Right lobe of liver (tissue), 6 donors: ENCODE measurements around the gene MALAT1. TPM values are rescaled to one million over a fixed set of nuclear protein-coding genes. Genes with fewer than 3 reads are reported as not detected.

ENCODE experiments used
- ATAC-seq, 4 donors: fragments of 200-7000 bp; cut with Tn5 transposase; one replicate each; pipeline ENCODE4 v1.9.1; 2020; ENCODE audit warnings: mild to moderate bottlenecking in 4 of 4, moderate library complexity in 4 of 4
- DNase-seq, 3 donors: peaks; one replicate each; pipeline ENCODE4 v3.0.0-alpha.2; 2020
- H3K27ac ChIP-seq, 3 donors: fragments of 200-600 bp; one replicate each; pipeline ENCODE4 v1.8.0; 2022
- H3K27me3 ChIP-seq, 2 donors: fragments of 200-600 bp; one replicate each; pipeline ENCODE4 v1.8.0; 2022
- H3K36me3 ChIP-seq, 4 donors: fragments of 200-600 bp; sonication (generic) in 1 of 4; one replicate each; pipeline versions ENCODE4 v1.5.1 to v1.8.0; 2017 to 2022; ENCODE audit warnings: control low read depth in 1 of 4
- H3K4me1 ChIP-seq, 4 donors: fragments of 200-600 bp; sonication (generic) in 1 of 4; one replicate each; pipeline versions ENCODE4 v1.5.1 to v1.8.0; 2017 to 2022; ENCODE audit warnings: control low read depth in 1 of 4
- H3K4me3 ChIP-seq, 3 donors: fragments of 200-600 bp; one replicate each; pipeline ENCODE4 v1.8.0; 2022
- H3K9me3 ChIP-seq, 4 donors: fragments of 200-600 bp; sonication (generic) in 1 of 4; one replicate each; pipeline versions ENCODE4 v1.5.1 to v1.8.0; 2017 to 2022; ENCODE audit warnings: control low read depth in 1 of 4
- CTCF ChIP-seq, 4 donors: fragments of 200-600 bp in 3 of 4; fragments of 450-650 bp in 1 of 4; IDR thresholded peaks; one replicate each; pipeline versions ENCODE4 v1.5.1 to v1.8.0; 2016 to 2022; ENCODE audit warnings: antibody characterized with exemption in 4 of 4, mild to moderate bottlenecking in 2 of 4
- POLR2A ChIP-seq: fragments of 450-650 bp; IDR thresholded peaks from one replicate; pipeline ENCODE4 v1.6.1; 2017; ENCODE audit warnings: antibody characterized with exemption, mild to moderate bottlenecking
- WGBS: methylation state at CpG from one replicate; pipeline ENCODE4 v1.1.6; 2018; ENCODE audit warnings: low coverage, low lambda C conversion rate; ENCODE audit not compliant: insufficient coverage; ENCODE audit errors: missing lambda C conversion rate; 5-methylcytosine and 5-hydroxymethylcytosine counted together
- intact Hi-C, 2 donors: fragments of 100-400 bp; cut with DNase I; formaldehyde crosslinking; loops; one replicate each; pipeline versions ENCODE4 v1.11.2 to v1.14.1; 2022
- total RNA-seq, 6 experiments: library from RNA; depleted of rRNA in 2 of 6; stranded (reverse); fragments of >200 nt in 2 of 6; fragmentation: NEBNext Ultra II Directional in 3 of 6; extraction: Animal tissue kit (Norgen Biotek cat#: 25700) in 3 of 6; gene quantifications; one replicate each; pipeline versions ENCODE4 v1.1.0 to v1.2.4, GENCODE V29; 2016 to 2023
- donor health status: DM: no; HTN: yes; CAD: no.
- donor health status: DM: no; HTN: no; CAD: no.
- donor health status: DM: no; HTN: no; CAD: no.
- donor health status: DM: no; HTN: yes; CAD: no.
- donor health status: DM: no; HTN: yes; CAD: no.

The MALAT1 gene
- total RNA-seq, 6 experiments from 2014 or later: 2,716 to 5,163 (median 3,933) TPM

- Histone ChIP-seq H3K4me3 (no peak overlapping the region), H3K36me3 (no peaks in the 10 kb centered on the region), H3K27me3 (no peaks in the 10 kb centered on the region), H3K4me1 (peaks cover 0 to 60% (median 33%) of the 10 kb centered on the region in 4 donors), H3K27ac (peak overlapping the region; percentile 94 to 100 (median 94)), H3K9me3 (no peaks in the 10 kb centered on the region)
- intact Hi-C loops: no loop called here
- TF ChIP-seq CTCF (IDR thresholded peaks at IDR 0.05) (no peak), POLR2A (peak; percentile 15)
- ATAC-seq (peak in 2 of 4 donors; percentile 34 to 40), DNase-seq (peak; percentile 76 to 88 (median 85))
- WGBS: 53% methylated on average over 11 of the region's 12 CpGs
Measured at GRCh38 chr11:65493367-65494176, 5.3 kb upstream of the MALAT1 start.

DNA sequence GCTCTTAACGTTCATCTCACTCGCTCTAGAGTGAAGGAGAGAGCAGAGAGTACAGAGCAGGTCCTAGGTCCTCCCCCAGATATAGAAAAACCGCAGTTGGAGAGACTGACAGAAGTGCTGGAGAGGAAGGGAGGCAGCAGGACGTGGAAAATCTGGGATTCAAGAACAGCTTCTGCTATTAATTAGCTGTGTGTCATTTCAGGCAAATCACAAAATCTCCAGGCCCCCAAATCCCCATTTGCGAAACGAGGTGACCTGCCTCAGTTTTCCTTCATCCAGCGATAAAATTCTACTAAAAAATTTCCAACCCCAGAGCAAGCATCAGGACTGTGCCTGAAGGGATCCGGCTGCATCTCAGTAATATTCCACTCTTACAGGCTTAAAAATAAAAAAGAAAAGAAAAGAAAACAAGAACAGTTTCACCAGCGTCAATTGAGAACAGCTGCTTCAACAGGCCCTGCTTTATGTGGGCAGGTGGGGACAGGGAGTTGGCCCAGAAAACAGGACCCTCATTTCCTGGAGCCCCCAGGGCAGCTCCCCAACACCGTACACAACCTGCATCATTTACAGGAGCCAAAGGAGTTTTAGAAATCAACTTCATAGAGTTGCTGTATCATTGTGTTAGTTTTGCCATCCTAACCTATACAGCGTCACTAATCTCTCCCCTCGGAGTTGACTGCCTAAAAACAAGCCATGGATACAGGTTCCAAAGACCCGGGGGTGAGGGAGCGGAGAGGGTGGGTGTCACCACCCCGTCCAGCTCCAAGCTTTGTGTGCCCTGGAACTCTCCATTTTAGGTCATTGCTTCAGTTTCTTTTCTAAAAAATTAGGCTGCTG is 2.3 kb upstream of the MALAT1 start:
- peak overlapping the region; percentile 94 to 100 (median 94) for H3K27ac ChIP-seq
- intact Hi-C loops: loop anchor here in 1 of 2 donors (5.0 kb wide), 1 partner anchor 74 kb away; the partner anchor contains the start of gene NEAT1
- no peaks in the 10 kb centered on the region for H3K36me3 ChIP-seq
- TF ChIP-seq POLR2A (no peak), CTCF (IDR thresholded peaks at IDR 0.05) (no peak)
- ATAC-seq (no peak), DNase-seq (peak in 1 of 3 donors; percentile 51)
- 51% methylated on average over 14 of the region's 15 CpGs for WGBS
- no peaks in the 10 kb centered on the region for H3K27me3 ChIP-seq
- no peaks in the 10 kb centered on the region for H3K9me3 ChIP-seq
- peaks cover 0 to 54% (median 28%) of the 10 kb centered on the region in 4 donors for H3K4me1 ChIP-seq
- H3K4me3 ChIP-seq: peak overlapping the region in 2 of 3 donors; percentile 9 to 21

- peaks cover 0 to 6% (median 3%) of the 10 kb centered on the region in 4 donors for H3K36me3 ChIP-seq
- no peaks in the 10 kb centered on the region for H3K27me3 ChIP-seq
- H3K9me3 ChIP-seq: no peaks in the 10 kb centered on the region
- DNase-seq (peak; percentile 99), ATAC-seq (peak; percentile 65 to 90 (median 82))
- intact Hi-C loops: loop anchor here in 1 of 2 donors (5.0 kb wide), 1 partner anchor 75 kb away; the partner anchor contains the start of gene NEAT1
- peak overlapping the region; percentile 99 to 100 (median 100) for H3K27ac ChIP-seq
- H3K4me3 ChIP-seq: peak overlapping the region; percentile 61 to 75 (median 67)
- WGBS: 0% methylated on average over 17 of the region's 61 CpGs
- TF ChIP-seq POLR2A (peak; percentile 85), CTCF (IDR thresholded peaks at IDR 0.05) (peak in 1 of 4 donors; percentile 10)
- peaks cover 0 to 45% (median 21%) of the 10 kb centered on the region in 4 donors for H3K4me1 ChIP-seq
Measured at GRCh38 chr11:65497141-65498041, 1.5 kb upstream of the MALAT1 start.
